IMR-90 (cell line): Measurements from ENCODE around the gene DDX42. TPM values are rescaled to one million over a fixed set of nuclear protein-coding genes. Genes with fewer than 3 reads are reported as not detected.
A peak's percentile ranks its signal among the peaks of the same experiment; 100 is the strongest.

ENCODE experiments used
- ATAC-seq: fragments of 200-7000 bp; cut with Tn5 transposase; 2 replicates; pipeline ENCODE4 v1.9.1; 2020; ENCODE audit warnings: low read depth, mild to moderate bottlenecking, moderate library complexity
- BruUV-seq: library from RNA; stranded (reverse); fragments of 400-500 nt; replicated peaks from 2 replicates; lab custom pipeline; 2021; lab: Mats Ljungman, UMichigan
- CTCF ChIA-PET: fragments of 300-600 bp; formaldehyde crosslinking; extraction: SDS; loops from one replicate; lab custom pipeline; 2021; ENCODE audit warnings: antibody characterized with exemption; lab: Yijun Ruan, JAX
- POLR2A ChIA-PET: fragments of 300-600 bp; sonication (Branson Sonifier 250); formaldehyde crosslinking; loops from one replicate; lab custom pipeline; 2022; ENCODE audit warnings: antibody characterized with exemption; ENCODE audit not compliant: unreplicated experiment; lab: Charles Lee
- DNase-seq: peaks from one replicate; pipeline ENCODE4 v3.0.0; 2013
- H2AFZ ChIP-seq: replicated peaks from 2 replicates; pipeline ENCODE3; 2013; ENCODE audit warnings: low read length, mild to moderate bottlenecking; ENCODE audit not compliant: poor library complexity
- H2AK5ac ChIP-seq: 2 replicates; pipeline ENCODE4 v1.6.1; 2013; ENCODE audit warnings: low read depth, low read length, inconsistent platforms
- H2AK9ac ChIP-seq: replicated peaks from 2 replicates; pipeline ENCODE3; 2013; ENCODE audit warnings: mild to moderate bottlenecking, low read depth, low read length, moderate library complexity; ENCODE audit not compliant: poor library complexity
- H2BK120ac ChIP-seq: 2 replicates; pipeline ENCODE4 v1.6.1; 2013; ENCODE audit warnings: low read depth, low read length, inconsistent platforms
- H2BK15ac ChIP-seq: 3 replicates; pipeline ENCODE4 v1.6.1; 2013; ENCODE audit warnings: low read depth, low read length, inconsistent platforms
- H2BK20ac ChIP-seq: 2 replicates; pipeline ENCODE4 v1.6.1; 2013; ENCODE audit warnings: low read depth, mild to moderate bottlenecking, inconsistent platforms, low read length, moderate library complexity
- H2BK5ac ChIP-seq: 2 replicates; pipeline ENCODE4 v1.6.1; 2013; ENCODE audit warnings: mild to moderate bottlenecking, low read depth, low read length, inconsistent platforms; ENCODE audit not compliant: poor library complexity, severe bottlenecking
- H3K14ac ChIP-seq: replicated peaks from 2 replicates; pipeline ENCODE4 v1.6.1; 2013; ENCODE audit warnings: low read depth, low read length, inconsistent platforms
- H3K18ac ChIP-seq: 2 replicates; pipeline ENCODE4 v1.6.1; 2013; ENCODE audit warnings: low read depth, low read length, control low read depth
- H3K23ac ChIP-seq: 2 replicates; pipeline ENCODE4 v1.6.1; 2013; ENCODE audit warnings: low read depth, low read length, inconsistent platforms
- H3K27ac ChIP-seq: 2 replicates; pipeline ENCODE4 v1.5.1; 2013; ENCODE audit warnings: mild to moderate bottlenecking, control low read depth, low read length; ENCODE audit not compliant: insufficient read depth
- H3K27me3 ChIP-seq: 2 replicates; pipeline ENCODE4 v1.6.1; 2013; ENCODE audit warnings: low read length; ENCODE audit not compliant: control insufficient read depth, insufficient read depth
- H3K36me3 ChIP-seq: 2 replicates; pipeline ENCODE4 v1.6.1; 2013; ENCODE audit warnings: low read length, mixed read lengths; ENCODE audit not compliant: control insufficient read depth, insufficient read depth
- H3K4ac ChIP-seq: 2 replicates; pipeline ENCODE4 v1.6.1; 2013; ENCODE audit warnings: low read depth, low read length, inconsistent platforms
- H3K4me1 ChIP-seq: 2 replicates; pipeline ENCODE4 v1.6.1; 2013; ENCODE audit warnings: low read length, mixed read lengths; ENCODE audit not compliant: control insufficient read depth, insufficient read depth
- H3K4me2 ChIP-seq: 2 replicates; pipeline ENCODE4 v1.6.1; 2013; ENCODE audit warnings: low read depth, mild to moderate bottlenecking, control low read depth, low read length, moderate library complexity
- H3K4me3 ChIP-seq: 2 replicates; pipeline ENCODE4 v1.5.1; 2013; ENCODE audit warnings: low read depth, mild to moderate bottlenecking, control low read depth, low read length, moderate library complexity; ENCODE audit not compliant: insufficient read depth
- H3K56ac ChIP-seq: 2 replicates; pipeline ENCODE4 v1.6.1; 2013; ENCODE audit warnings: low read length, inconsistent platforms; ENCODE audit not compliant: insufficient read depth; ENCODE audit errors: extremely low read depth
- H3K79me1 ChIP-seq, 2 experiments: 2 replicates each; pipeline ENCODE4 v1.6.1; 2013; ENCODE audit warnings: low read length in 2 of 2, inconsistent platforms in 1 of 2, low read depth in 1 of 2
- H3K9ac ChIP-seq: 2 replicates; pipeline ENCODE4 v1.6.1; 2013; ENCODE audit warnings: low read depth, low read length, control low read depth
- H3K9me1 ChIP-seq: 2 replicates; pipeline ENCODE4 v1.6.1; 2013; ENCODE audit warnings: low read length, inconsistent platforms; ENCODE audit not compliant: insufficient read depth
- H3K9me3 ChIP-seq: 2 replicates; pipeline ENCODE4 v1.6.1; 2013; ENCODE audit warnings: low read length; ENCODE audit not compliant: control insufficient read depth, insufficient read depth
- H4K20me1 ChIP-seq: 2 replicates; pipeline ENCODE4 v1.6.1; 2013; ENCODE audit warnings: low read length, inconsistent platforms; ENCODE audit not compliant: insufficient read depth
- H4K5ac ChIP-seq: 2 replicates; pipeline ENCODE4 v1.6.1; 2013; ENCODE audit warnings: mild to moderate bottlenecking, low read depth, low read length, control low read depth
- H4K8ac ChIP-seq, 2 experiments: 2 replicates each; pipeline ENCODE4 v1.6.1; 2013; ENCODE audit warnings: low read depth in 2 of 2, low read length in 2 of 2, control low read depth in 1 of 2, inconsistent platforms in 1 of 2
- H4K91ac ChIP-seq: 2 replicates; pipeline ENCODE4 v1.6.1; 2013; ENCODE audit warnings: low read depth, low read length, inconsistent platforms; ENCODE audit not compliant: insufficient read depth
- BHLHE40 ChIP-seq: fragments of 150-350 bp; IDR thresholded peaks from 2 replicates; pipeline ENCODE4 v1.6.1; 2016; ENCODE audit warnings: mild to moderate bottlenecking, low read depth, low read length
- CEBPB ChIP-seq: IDR thresholded peaks from 2 replicates; pipeline ENCODE4 v1.6.1; 2012; ENCODE audit warnings: low read depth, low read length, improper control_type of control experiment
- FOS ChIP-seq: fragments of 150-350 bp; IDR thresholded peaks from 2 replicates; pipeline ENCODE4 v1.6.1; 2016; ENCODE audit warnings: low read depth, low read length
- MXI1 ChIP-seq: IDR thresholded peaks from 2 replicates; pipeline ENCODE4 v1.6.1; 2012; ENCODE audit warnings: low read depth, mild to moderate bottlenecking, low read length, moderate library complexity, borderline replicate concordance
- NFE2L2 ChIP-seq: fragments of 150-350 bp; IDR thresholded peaks from 2 replicates; pipeline ENCODE4 v1.6.1; 2016; ENCODE audit warnings: low read depth, mild to moderate bottlenecking, low read length
- POLR2A ChIP-seq: IDR thresholded peaks from 2 replicates; pipeline ENCODE4 v1.6.1; 2012; ENCODE audit warnings: mild to moderate bottlenecking, low read depth, low read length
- RAD21 ChIP-seq: IDR thresholded peaks from 2 replicates; pipeline ENCODE4 v1.6.1; 2012; ENCODE audit warnings: low read length, improper control_type of control experiment
- RCOR1 ChIP-seq: IDR thresholded peaks from 2 replicates; pipeline ENCODE4 v1.6.1; 2012; ENCODE audit warnings: mild to moderate bottlenecking, low read length, improper control_type of control experiment; ENCODE audit not compliant: insufficient replicate concordance
- SMC3 ChIP-seq: fragments of 150-350 bp; IDR thresholded peaks from 2 replicates; pipeline ENCODE4 v1.6.1; 2016; ENCODE audit warnings: low read depth, mild to moderate bottlenecking, antibody characterized with exemption, low read length, moderate library complexity
- WGBS, 2 experiments: methylation state at CpG; one replicate each; pipeline versions ENCODE4 v1.1.5 to v1.1.7; 2013; ENCODE audit warnings: missing lambda C conversion rate in 2 of 2; ENCODE audit not compliant: insufficient read length in 1 of 2; ENCODE audit errors: extremely low coverage in 2 of 2; 5-methylcytosine and 5-hydroxymethylcytosine counted together
- dilution Hi-C: fragments of 300-500 bp; cut with HindIII; formaldehyde crosslinking; loops from one replicate; pipeline ENCODE4 v1.14.3; 2018; ENCODE audit warnings: low sequenced_read_pairs; ENCODE audit not compliant: unreplicated experiment
- in situ Hi-C: fragments of 300-500 bp; cut with MboI; formaldehyde crosslinking; loops from 3 replicates; pipeline ENCODE4 v1.14.3; 2019; ENCODE audit warnings: low sequenced_read_pairs, inconsistent platforms, mixed read lengths
- intact Hi-C: fragments of 100-400 bp; cut with micrococcal nuclease; formaldehyde crosslinking; loops from 2 replicates; pipeline ENCODE4 v1.10.0; 2022
- polyA plus RNA-seq, 3 experiments: library from polyadenylated mRNA; depleted of rRNA; stranded (reverse); fragments of >200 nt; gene quantifications; 2 replicates each; pipeline ENCODE4 v1.2.3, GENCODE V29; 2012; ENCODE audit warnings: low replicate concordance in 1 of 3
- total RNA-seq: library from RNA; depleted of rRNA; stranded (reverse); fragments of >200 nt; gene quantifications from 2 replicates; pipeline ENCODE4 v1.2.3, GENCODE V29; 2012
- TF ChIP-seq, protein P1 (sequence below): fragments of 150-350 bp; IDR thresholded peaks from 2 replicates; pipeline ENCODE4 v1.6.1; 2016; ENCODE audit warnings: low read depth, mild to moderate bottlenecking, low read length, moderate library complexity, borderline replicate concordance
- TF ChIP-seq, protein P2 (sequence below): fragments of 150-350 bp; IDR thresholded peaks from 2 replicates; pipeline ENCODE4 v1.6.1; 2017; ENCODE audit warnings: mild to moderate bottlenecking, antibody characterized with exemption, low read length, low read depth

Gene DDX42
- total and polyA plus RNA-seq, 2 of the 4 experiments (the other 2 are of a cell fraction): 75.8 to 91.5 TPM

DNA sequence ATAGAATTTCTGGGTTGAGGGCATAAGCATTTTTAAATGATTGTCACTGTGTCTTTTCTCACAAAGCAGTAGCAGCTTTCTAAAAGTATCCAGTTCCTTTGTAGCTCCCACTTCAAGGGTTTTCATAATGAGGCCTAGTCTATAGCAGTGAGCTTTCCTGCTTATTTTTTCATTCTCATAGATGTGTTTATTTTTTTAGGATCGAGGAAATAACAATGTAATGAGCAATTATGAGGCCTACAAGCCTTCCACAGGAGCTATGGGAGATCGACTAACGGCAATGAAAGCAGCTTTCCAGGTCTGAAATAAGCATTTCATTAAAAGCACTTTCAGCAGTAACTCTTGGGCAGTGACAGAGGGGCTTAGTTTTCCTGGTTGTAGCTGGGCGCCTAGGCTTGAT is 42.7 kb downstream of the DDX42 start:
- H3K27me3 ChIP-seq: no peaks in the 10 kb centered on the region
- TF ChIP-seq RCOR1: no peak
- TF ChIP-seq FOS: no peak
- TF ChIP-seq SMC3: no peak
- no peak for TF ChIP-seq POLR2A
- TF ChIP-seq, protein P1, sequence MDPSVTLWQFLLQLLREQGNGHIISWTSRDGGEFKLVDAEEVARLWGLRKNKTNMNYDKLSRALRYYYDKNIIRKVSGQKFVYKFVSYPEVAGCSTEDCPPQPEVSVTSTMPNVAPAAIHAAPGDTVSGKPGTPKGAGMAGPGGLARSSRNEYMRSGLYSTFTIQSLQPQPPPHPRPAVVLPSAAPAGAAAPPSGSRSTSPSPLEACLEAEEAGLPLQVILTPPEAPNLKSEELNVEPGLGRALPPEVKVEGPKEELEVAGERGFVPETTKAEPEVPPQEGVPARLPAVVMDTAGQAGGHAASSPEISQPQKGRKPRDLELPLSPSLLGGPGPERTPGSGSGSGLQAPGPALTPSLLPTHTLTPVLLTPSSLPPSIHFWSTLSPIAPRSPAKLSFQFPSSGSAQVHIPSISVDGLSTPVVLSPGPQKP: no peak
- TF ChIP-seq BHLHE40: no peak
- TF ChIP-seq, protein P2, sequence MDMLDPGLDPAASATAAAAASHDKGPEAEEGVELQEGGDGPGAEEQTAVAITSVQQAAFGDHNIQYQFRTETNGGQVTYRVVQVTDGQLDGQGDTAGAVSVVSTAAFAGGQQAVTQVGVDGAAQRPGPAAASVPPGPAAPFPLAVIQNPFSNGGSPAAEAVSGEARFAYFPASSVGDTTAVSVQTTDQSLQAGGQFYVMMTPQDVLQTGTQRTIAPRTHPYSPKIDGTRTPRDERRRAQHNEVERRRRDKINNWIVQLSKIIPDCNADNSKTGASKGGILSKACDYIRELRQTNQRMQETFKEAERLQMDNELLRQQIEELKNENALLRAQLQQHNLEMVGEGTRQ: no peak
- no peak for TF ChIP-seq CEBPB
- no peak for TF ChIP-seq RAD21
- TF ChIP-seq MXI1: no peak
- TF ChIP-seq NFE2L2: no peak
- DNase-seq: peak; percentile 81
- no peak overlapping the region for H2BK20ac ChIP-seq
- intact Hi-C loops (no loop called here), dilution Hi-C loops (no loop called here), in situ Hi-C loops (no loop called here)
- peaks cover 26% of the 10 kb centered on the region for H4K20me1 ChIP-seq
- 60% methylated on average over 3 of the region's 4 CpGs; no CpG with 5 or more reads in 1 of the 2 experiments for WGBS, 2 experiments
- peaks cover 15% of the 10 kb centered on the region for H3K9me1 ChIP-seq
- peak overlapping the region; percentile 73 for H3K4ac ChIP-seq
- H3K23ac ChIP-seq: peak overlapping the region; percentile 59; the same call in 1 of the 2 replicates
- H3K4me1 ChIP-seq: peaks cover 20% of the 10 kb centered on the region
- 0 out of 2 replicates have a peak overlapping the region, but pooled peaks have one; percentile 76 for H2AK5ac ChIP-seq
- H3K27ac ChIP-seq: peak overlapping the region; percentile 68
- H4K5ac ChIP-seq: peak overlapping the region; percentile 43; the same call in 1 of the 2 replicates
- no peak overlapping the region for H2AFZ ChIP-seq
- BruUV-seq: no TSS peak
- peak overlapping the region; percentile 62 for H3K56ac ChIP-seq
- H2BK120ac ChIP-seq: peak overlapping the region; percentile 66; the same call in 1 of the 2 replicates
- no peak overlapping the region; the same call in 2 of the 3 replicates for H2BK15ac ChIP-seq
- no peaks in the 10 kb centered on the region for H3K9me3 ChIP-seq
- peak overlapping the region in 1 of 2 experiments; percentile 65; a peak in 2 of 4 replicates for H4K8ac ChIP-seq
- H4K91ac ChIP-seq: peak overlapping the region; percentile 53
- H2BK5ac ChIP-seq: peak overlapping the region; percentile 87
- ChIA-PET CTCF (interaction anchor here (1.4 kb wide), 1 partner anchor 18 kb away, joined by 5 read pairs; no protein-coding TSS in a partner anchor), POLR2A (interaction anchor here (0.6 kb wide), 2 partner anchors 17 to 19 kb away, joined by 3 read pairs; no protein-coding TSS in a partner anchor)
- H3K4me3 ChIP-seq: no peak overlapping the region
- peak overlapping the region; percentile 42 for H3K14ac ChIP-seq
- peak overlapping the region; percentile 78 for H3K4me2 ChIP-seq
- H3K9ac ChIP-seq: peak overlapping the region; percentile 46; the same call in 1 of the 2 replicates
- peaks cover 81% of the 10 kb centered on the region for H3K36me3 ChIP-seq
- peaks cover 37 to 64% of the 10 kb centered on the region in 2 experiments for H3K79me1 ChIP-seq
- no peak overlapping the region; the same call in 1 of the 2 replicates for H3K18ac ChIP-seq
- H2AK9ac ChIP-seq: peak overlapping the region; percentile 20
- ATAC-seq: peak; percentile 83
